ENCODE data around the gene BCR.

- TF ChIP-seq POLR2AphosphoS5 (IDR thresholded peaks at IDR 0.05) (no peak), POLR2A (IDR thresholded peaks at IDR 0.05) (no peak)
These were observed 49.3 kb downstream of the BCR start for GRCh38 chr22:23229646-23230045.

All from upper lobe of left lung (tissue), 4 donors.